Measurements from ENCODE around the gene NDUFS5. TPM values are rescaled to one million over a fixed set of nuclear protein-coding genes. Genes with fewer than 3 reads are reported as not detected.

NDUFS5 gene
- 246 and 276 TPM in 2 replicates for total RNA-seq

GRCh38 chr1:39026051-39026865 lies at the start of gene NDUFS5:
Gene NDUFS5 (plus strand): TSS chr1:39026350. CDS start chr1:39028725, 2,375 bp downstream.

GRCh38 chr1:38990738-38991637 lies 35.2 kb upstream of the NDUFS5 start, which contains the start of gene AKIRIN1:
Gene AKIRIN1 (plus strand): TSS chr1:38991276. CDS start chr1:38991381, 105 bp downstream.

Other genes with a start within 250 kb of the NDUFS5 start
- 41.9 and 49.3 TPM in 2 replicates for gene RRAGC, start 166.6 kb upstream of the NDUFS5 start, total RNA-seq
- 3.4 and 10.5 TPM in 2 replicates for gene MYCBP, start 153.0 kb upstream of the NDUFS5 start, total RNA-seq
- gene GJA9, start 144.8 kb upstream of the NDUFS5 start, total RNA-seq = 0.13 and 0.22 TPM in 2 replicates
- 0.91 and 3.8 TPM in 2 replicates for gene RHBDL2, start 84.5 kb upstream of the NDUFS5 start, total RNA-seq
- 33.5 TPM in 2 replicates for gene AKIRIN1, start 35.1 kb upstream of the NDUFS5 start, total RNA-seq
- gene MACF1, start 178.3 kb downstream of the NDUFS5 start, total RNA-seq = 253 and 271 TPM in 2 replicates

Measured in articular chondrocyte of knee joint (primary cell).